Measurements from ENCODE around the gene UCP2. TPM values are rescaled to one million over a fixed set of nuclear protein-coding genes. Genes with fewer than 3 reads are reported as not detected.
A peak's percentile ranks its signal among the peaks of the same experiment; 100 is the strongest.

UCP2 gene
- polyA plus RNA-seq, 4 donors: 26.4 to 49.8 (median 36.2) TPM

GRCh38 chr11:74000307-74001133 lies 17.9 kb upstream of the UCP2 start:
- Histone ChIP-seq H3K27me3 (ENCODE audit: control insufficient read depth in 3 of 3, insufficient read depth in 3 of 3, low read length in 3 of 3) (no peaks in the 10 kb centered on the region), H3K27ac (ENCODE audit: low read depth in 1 of 3, low read length in 2 of 3) (no peak overlapping the region), H3K4me3 (ENCODE audit: low read depth in 1 of 3, low read length in 3 of 3) (no peak overlapping the region), H3K9me3 (ENCODE audit: control insufficient read depth in 2 of 2, insufficient read depth in 1 of 2, low read depth in 1 of 2, low read length in 1 of 2) (no peaks in the 10 kb centered on the region), H3K4me1 (ENCODE audit: control insufficient read depth in 3 of 3, insufficient read depth in 2 of 3, low read depth in 1 of 3, low read length in 2 of 3) (peaks cover 0 to 11% (median 8%) of the 10 kb centered on the region in 3 donors), H3K36me3 (ENCODE audit: control insufficient read depth in 3 of 3, insufficient read depth in 2 of 3, low read depth in 1 of 3, low read length in 3 of 3) (peaks cover 0 to 22% (median 3%) of the 10 kb centered on the region in 3 donors)
- no peak for FAIRE-seq
- WGBS, 3 donors: 90 to 91% (median 91%) methylated on average over 14 of the region's 14 CpGs
- no peak for DNase-seq

DNA sequence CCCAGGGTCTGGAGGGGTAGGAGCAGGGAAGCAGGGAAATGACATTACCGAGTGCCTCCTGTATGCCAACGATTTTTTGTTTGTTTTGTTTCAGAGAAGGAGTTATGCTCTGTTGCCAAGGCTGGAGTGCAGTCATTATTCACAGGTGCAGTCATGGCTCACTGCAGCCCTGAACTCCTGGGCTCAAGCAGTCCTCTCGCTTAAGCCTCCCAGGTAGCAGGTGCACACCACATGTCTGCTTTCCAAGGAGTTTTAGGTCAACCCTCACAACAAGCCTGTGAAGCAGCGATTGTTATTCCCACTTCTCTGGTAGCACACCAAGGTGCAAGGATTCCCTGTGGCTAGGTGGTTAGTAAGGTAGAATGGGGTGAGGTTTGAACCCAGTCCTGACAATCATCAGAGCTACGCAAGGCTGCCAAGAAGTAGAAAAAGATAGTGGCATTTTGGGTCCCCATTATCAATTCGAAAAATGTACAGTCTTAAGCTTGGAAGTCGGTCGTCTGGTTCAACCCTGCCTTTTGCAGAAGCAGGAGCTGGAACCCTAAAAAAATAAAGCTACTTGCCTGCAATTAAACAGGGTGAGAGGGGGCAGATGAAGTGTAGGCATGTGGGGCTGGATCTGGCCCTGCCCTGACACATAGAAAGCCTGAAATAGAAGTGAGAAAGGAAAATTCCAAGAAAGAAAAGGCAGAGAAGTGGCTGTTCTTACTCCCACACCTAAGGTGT lies 17.1 kb upstream of the UCP2 start:
- H3K27me3 ChIP-seq (ENCODE audit: control insufficient read depth in 3 of 3, insufficient read depth in 3 of 3, low read length in 3 of 3): no peaks in the 10 kb centered on the region
- no peaks in the 10 kb centered on the region for H3K9me3 ChIP-seq (ENCODE audit: control insufficient read depth in 2 of 2, insufficient read depth in 1 of 2, low read depth in 1 of 2, low read length in 1 of 2)
- FAIRE-seq: no peak
- no peak overlapping the region for H3K27ac ChIP-seq (ENCODE audit: low read depth in 1 of 3, low read length in 2 of 3)
- DNase-seq: no peak
- WGBS, 3 donors: 77 to 82% (median 81%) methylated on average over 8 of the region's 8 CpGs
- no peak overlapping the region for H3K4me3 ChIP-seq (ENCODE audit: low read depth in 1 of 3, low read length in 3 of 3)
- H3K36me3 ChIP-seq (ENCODE audit: control insufficient read depth in 3 of 3, insufficient read depth in 2 of 3, low read depth in 1 of 3, low read length in 3 of 3): peaks cover 0 to 19% (median 3%) of the 10 kb centered on the region in 3 donors
- peaks cover 0 to 4% (median 2%) of the 10 kb centered on the region in 3 donors for H3K4me1 ChIP-seq (ENCODE audit: control insufficient read depth in 3 of 3, insufficient read depth in 2 of 3, low read depth in 1 of 3, low read length in 2 of 3)

- H3K27ac ChIP-seq (ENCODE audit: low read depth in 1 of 3, low read length in 2 of 3): no peak overlapping the region
- no peaks in the 10 kb centered on the region for H3K9me3 ChIP-seq (ENCODE audit: control insufficient read depth in 2 of 2, insufficient read depth in 1 of 2, low read depth in 1 of 2, low read length in 1 of 2)
- no peaks in the 10 kb centered on the region for H3K4me1 ChIP-seq (ENCODE audit: control insufficient read depth in 3 of 3, insufficient read depth in 2 of 3, low read depth in 1 of 3, low read length in 2 of 3)
- no peaks in the 10 kb centered on the region for H3K27me3 ChIP-seq (ENCODE audit: control insufficient read depth in 3 of 3, insufficient read depth in 3 of 3, low read length in 3 of 3)
- DNase-seq: no peak
- H3K36me3 ChIP-seq (ENCODE audit: control insufficient read depth in 3 of 3, insufficient read depth in 2 of 3, low read depth in 1 of 3, low read length in 3 of 3): peaks cover 0 to 19% (median 3%) of the 10 kb centered on the region in 3 donors
- no peak overlapping the region for H3K4me3 ChIP-seq (ENCODE audit: low read depth in 1 of 3, low read length in 3 of 3)
- FAIRE-seq: no peak
- WGBS, 3 donors: 90 to 94% (median 91%) methylated on average over 13 of the region's 13 CpGs
These were observed 16.4 kb upstream of the UCP2 start for GRCh38 chr11:73998846-73999575.

DNA sequence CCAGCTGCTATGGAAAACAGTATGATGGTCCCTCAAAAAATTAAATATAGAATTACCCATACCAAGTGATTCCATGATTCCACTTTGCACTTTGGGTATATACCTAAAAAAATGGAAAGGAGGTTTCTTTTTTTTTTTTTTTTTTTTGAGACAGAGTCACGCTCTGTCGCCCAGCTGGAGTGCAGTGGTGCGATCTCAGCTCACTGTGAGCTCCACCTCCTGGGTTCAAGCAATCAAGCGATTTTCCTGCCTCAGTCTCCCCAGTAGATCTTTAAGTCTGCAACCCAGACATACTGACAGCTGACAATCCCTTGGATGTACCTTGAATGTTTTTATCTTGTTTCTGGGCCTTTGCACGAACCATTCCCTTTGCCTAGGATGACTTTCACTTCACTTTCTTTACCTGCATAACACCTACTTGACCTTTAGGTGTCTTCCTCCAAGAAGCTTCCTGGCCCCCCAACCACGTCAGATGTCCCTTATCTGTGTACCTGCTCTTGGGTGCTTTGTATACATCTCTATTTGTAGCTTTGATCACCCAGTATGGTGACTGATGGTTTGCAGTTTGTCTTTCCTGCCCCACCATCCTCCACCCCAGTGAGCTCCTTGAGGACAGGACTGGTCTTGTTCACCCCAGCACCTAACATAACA lies 14.6 kb upstream of the UCP2 start:
- Histone ChIP-seq H3K27ac (ENCODE audit: low read depth in 1 of 3, low read length in 2 of 3) (no peak overlapping the region), H3K9me3 (ENCODE audit: control insufficient read depth in 2 of 2, insufficient read depth in 1 of 2, low read depth in 1 of 2, low read length in 1 of 2) (no peaks in the 10 kb centered on the region), H3K4me1 (ENCODE audit: control insufficient read depth in 3 of 3, insufficient read depth in 2 of 3, low read depth in 1 of 3, low read length in 2 of 3) (no peaks in the 10 kb centered on the region), H3K27me3 (ENCODE audit: control insufficient read depth in 3 of 3, insufficient read depth in 3 of 3, low read length in 3 of 3) (no peaks in the 10 kb centered on the region), H3K4me3 (ENCODE audit: low read depth in 1 of 3, low read length in 3 of 3) (no peak overlapping the region), H3K36me3 (ENCODE audit: control insufficient read depth in 3 of 3, insufficient read depth in 2 of 3, low read depth in 1 of 3, low read length in 3 of 3) (peaks cover 0 to 14% (median 3%) of the 10 kb centered on the region in 3 donors)
- DNase-seq (no peak), FAIRE-seq (no peak)
- WGBS, 3 donors: 75 to 89% (median 89%) methylated on average over 6 of the region's 6 CpGs

DNA sequence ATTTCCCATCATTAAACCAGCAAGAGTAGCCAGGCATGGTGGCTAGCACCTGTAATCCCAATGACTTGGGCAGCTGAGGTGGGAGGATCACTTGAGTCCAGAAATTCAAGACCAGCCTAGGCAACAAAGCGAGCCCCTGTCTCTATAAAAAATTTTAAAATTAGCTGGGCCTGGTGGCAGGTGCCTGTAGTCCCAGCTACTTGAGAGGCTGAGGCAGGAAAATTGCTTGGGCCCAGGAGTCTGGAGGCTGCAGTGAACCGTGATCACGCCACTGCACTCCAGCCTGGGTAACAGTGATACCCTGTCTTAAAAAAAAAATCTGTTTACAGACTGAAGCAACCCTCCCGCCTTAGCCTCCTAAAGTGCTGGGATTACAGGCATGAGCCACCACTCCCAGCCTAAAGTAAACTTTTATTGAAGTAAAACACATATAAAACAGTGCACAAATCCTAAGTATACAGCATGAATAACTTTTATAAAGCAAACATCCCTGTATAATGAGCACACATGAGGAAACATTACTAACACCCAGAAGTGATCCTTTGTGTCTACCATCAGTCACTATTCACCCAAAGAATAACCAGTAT lies 13.6 kb upstream of the UCP2 start:
- Histone ChIP-seq H3K27ac (ENCODE audit: low read depth in 1 of 3, low read length in 2 of 3) (peak overlapping the region in 1 of 3 donors; percentile 65), H3K36me3 (ENCODE audit: control insufficient read depth in 3 of 3, insufficient read depth in 2 of 3, low read depth in 1 of 3, low read length in 3 of 3) (peaks cover 0 to 7% (median 3%) of the 10 kb centered on the region in 3 donors), H3K4me3 (ENCODE audit: low read depth in 1 of 3, low read length in 3 of 3) (no peak overlapping the region), H3K9me3 (ENCODE audit: control insufficient read depth in 2 of 2, insufficient read depth in 1 of 2, low read depth in 1 of 2, low read length in 1 of 2) (no peaks in the 10 kb centered on the region), H3K27me3 (ENCODE audit: control insufficient read depth in 3 of 3, insufficient read depth in 3 of 3, low read length in 3 of 3) (no peaks in the 10 kb centered on the region), H3K4me1 (ENCODE audit: control insufficient read depth in 3 of 3, insufficient read depth in 2 of 3, low read depth in 1 of 3, low read length in 2 of 3) (no peaks in the 10 kb centered on the region)
- WGBS, 3 donors: 81 to 85% (median 85%) methylated on average over 4 of the region's 4 CpGs
- DNase-seq: no peak
- no peak for FAIRE-seq

DNA sequence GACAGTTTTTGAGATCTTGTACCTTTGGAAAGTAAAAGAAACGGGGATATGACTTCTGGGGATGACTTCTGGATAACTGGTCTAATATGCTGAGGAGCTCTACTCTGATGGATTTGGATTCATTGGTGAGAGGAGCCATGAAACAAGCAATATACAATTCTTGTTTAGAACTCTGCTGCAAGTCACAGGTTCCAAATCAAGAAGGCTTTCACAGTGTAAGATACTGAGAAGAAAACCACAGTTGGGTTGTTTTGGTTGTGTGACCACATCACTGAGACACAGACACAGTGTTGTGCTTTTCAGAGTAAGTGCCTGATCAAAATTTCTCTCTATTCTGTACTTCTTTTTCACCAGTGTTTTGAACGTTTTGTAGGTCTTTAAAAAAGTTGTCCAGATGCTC lies 13.1 kb upstream of the UCP2 start:
- Histone ChIP-seq H3K36me3 (ENCODE audit: control insufficient read depth in 3 of 3, insufficient read depth in 2 of 3, low read depth in 1 of 3, low read length in 3 of 3) (peaks cover 0 to 6% (median 3%) of the 10 kb centered on the region in 3 donors), H3K4me3 (ENCODE audit: low read depth in 1 of 3, low read length in 3 of 3) (no peak overlapping the region), H3K9me3 (ENCODE audit: control insufficient read depth in 2 of 2, insufficient read depth in 1 of 2, low read depth in 1 of 2, low read length in 1 of 2) (no peaks in the 10 kb centered on the region), H3K27me3 (ENCODE audit: control insufficient read depth in 3 of 3, insufficient read depth in 3 of 3, low read length in 3 of 3) (no peaks in the 10 kb centered on the region), H3K27ac (ENCODE audit: low read depth in 1 of 3, low read length in 2 of 3) (peak overlapping the region in 1 of 3 donors; percentile 65), H3K4me1 (ENCODE audit: control insufficient read depth in 3 of 3, insufficient read depth in 2 of 3, low read depth in 1 of 3, low read length in 2 of 3) (no peaks in the 10 kb centered on the region)
- 61 to 70% (median 69%) methylated on average over 2 of the region's 2 CpGs for WGBS, 3 donors
- FAIRE-seq (no peak), DNase-seq (peak in 1 of 2 donors; percentile 35)

DNA sequence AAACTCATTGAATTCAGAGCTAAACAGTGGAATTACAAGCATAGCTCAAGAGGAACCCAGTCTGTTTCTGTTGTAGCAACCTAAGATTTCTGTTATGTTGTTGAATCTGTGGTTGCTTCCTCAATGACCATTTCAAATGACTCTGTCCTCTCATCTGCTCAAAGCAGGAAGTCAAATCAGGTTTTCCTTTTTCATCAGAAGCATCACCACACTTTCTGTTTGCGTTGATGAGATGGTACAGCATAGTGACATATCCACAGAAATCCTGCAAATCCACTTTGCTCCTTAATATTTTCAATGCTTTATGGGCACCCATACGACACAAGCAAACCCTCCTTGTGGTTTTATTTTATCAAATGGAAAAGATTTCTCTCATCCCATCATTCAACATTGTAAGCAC lies 12.6 kb upstream of the UCP2 start:
- FAIRE-seq: no peak
- peak overlapping the region in 1 of 3 donors; percentile 9 for H3K27ac ChIP-seq (ENCODE audit: low read depth in 1 of 3, low read length in 2 of 3)
- DNase-seq: peak in 1 of 2 donors; percentile 25

More for the DNA sequence above, 12.6 kb upstream of the UCP2 start:
- no peak overlapping the region for H3K4me3 ChIP-seq (ENCODE audit: low read depth in 1 of 3, low read length in 3 of 3)
- H3K27me3 ChIP-seq (ENCODE audit: control insufficient read depth in 3 of 3, insufficient read depth in 3 of 3, low read length in 3 of 3): no peaks in the 10 kb centered on the region
- H3K36me3 ChIP-seq (ENCODE audit: control insufficient read depth in 3 of 3, insufficient read depth in 2 of 3, low read depth in 1 of 3, low read length in 3 of 3): peaks cover 0 to 3% (median 3%) of the 10 kb centered on the region in 3 donors
- WGBS, 3 donors: 46 to 82% (median 65%) methylated on average over 2 of the region's 2 CpGs
- no peaks in the 10 kb centered on the region for H3K9me3 ChIP-seq (ENCODE audit: control insufficient read depth in 2 of 2, insufficient read depth in 1 of 2, low read depth in 1 of 2, low read length in 1 of 2)
- H3K4me1 ChIP-seq (ENCODE audit: control insufficient read depth in 3 of 3, insufficient read depth in 2 of 3, low read depth in 1 of 3, low read length in 2 of 3): no peaks in the 10 kb centered on the region

Data from small intestine (tissue), 7 donors.